Panc1 (cell line): ENCODE results near the gene CARD8.

Source experiments
- POLR2AphosphoS5 ChIP-seq: IDR thresholded peaks from 2 replicates; pipeline ENCODE4 v1.6.1; 2012; ENCODE audit warnings: mild to moderate bottlenecking, low read depth, low read length, moderate library complexity
- SIN3A ChIP-seq: IDR thresholded peaks from 2 replicates; pipeline ENCODE4 v1.6.1; 2012; ENCODE audit warnings: low read depth, mild to moderate bottlenecking, low read length, moderate library complexity, borderline replicate concordance; ENCODE audit not compliant: insufficient read depth
- TCF7L2 ChIP-seq: IDR thresholded peaks from 2 replicates; pipeline ENCODE4 v1.6.1; 2011; ENCODE audit warnings: mild to moderate bottlenecking, low read depth, low read length, inconsistent platforms
- TF ChIP-seq, protein P1 (sequence below): fragments of 450-650 bp; IDR thresholded peaks from 2 replicates; pipeline ENCODE4 v1.5.1; 2017; ENCODE audit warnings: mild to moderate bottlenecking
- TF ChIP-seq, protein P2 (sequence below), 2 experiments: IDR thresholded peaks; 2 replicates each; pipeline ENCODE4 v1.6.1; 2011 to 2012; ENCODE audit warnings: low read depth in 2 of 2, control low read depth in 1 of 2, low read length in 1 of 2, mild to moderate bottlenecking in 1 of 2, moderate library complexity in 1 of 2; ENCODE audit not compliant: insufficient read depth in 1 of 2

DNA sequence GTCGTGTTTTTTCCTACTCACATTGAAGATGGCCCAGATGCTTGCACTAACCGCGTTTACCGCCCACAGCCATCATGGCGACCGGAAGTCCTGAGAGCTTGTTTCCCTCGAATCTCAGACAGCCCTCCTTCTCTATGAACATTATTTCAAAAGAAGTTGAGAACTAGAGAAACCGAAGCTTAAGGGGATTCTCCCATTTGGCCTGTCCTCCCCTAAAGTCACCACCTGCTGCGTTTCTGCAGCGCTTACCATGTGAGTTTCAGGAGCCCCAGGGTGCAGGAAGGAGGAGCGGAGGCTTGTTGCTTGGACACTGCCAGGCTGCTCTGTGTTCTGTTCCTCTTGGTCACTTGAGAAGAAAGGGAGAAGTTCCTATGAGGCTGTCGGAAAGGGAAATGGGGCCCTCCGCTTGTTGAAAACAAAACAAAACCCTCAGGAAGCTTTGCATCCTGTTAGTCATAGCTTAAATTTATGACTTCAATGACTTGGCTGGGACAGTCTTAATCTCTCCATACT lies 6.2 kb downstream of the CARD8 start:
- TF ChIP-seq, protein P1, sequence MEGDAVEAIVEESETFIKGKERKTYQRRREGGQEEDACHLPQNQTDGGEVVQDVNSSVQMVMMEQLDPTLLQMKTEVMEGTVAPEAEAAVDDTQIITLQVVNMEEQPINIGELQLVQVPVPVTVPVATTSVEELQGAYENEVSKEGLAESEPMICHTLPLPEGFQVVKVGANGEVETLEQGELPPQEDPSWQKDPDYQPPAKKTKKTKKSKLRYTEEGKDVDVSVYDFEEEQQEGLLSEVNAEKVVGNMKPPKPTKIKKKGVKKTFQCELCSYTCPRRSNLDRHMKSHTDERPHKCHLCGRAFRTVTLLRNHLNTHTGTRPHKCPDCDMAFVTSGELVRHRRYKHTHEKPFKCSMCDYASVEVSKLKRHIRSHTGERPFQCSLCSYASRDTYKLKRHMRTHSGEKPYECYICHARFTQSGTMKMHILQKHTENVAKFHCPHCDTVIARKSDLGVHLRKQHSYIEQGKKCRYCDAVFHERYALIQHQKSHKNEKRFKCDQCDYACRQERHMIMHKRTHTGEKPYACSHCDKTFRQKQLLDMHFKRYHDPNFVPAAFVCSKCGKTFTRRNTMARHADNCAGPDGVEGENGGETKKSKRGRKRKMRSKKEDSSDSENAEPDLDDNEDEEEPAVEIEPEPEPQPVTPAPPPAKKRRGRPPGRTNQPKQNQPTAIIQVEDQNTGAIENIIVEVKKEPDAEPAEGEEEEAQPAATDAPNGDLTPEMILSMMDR: no peak
- TF ChIP-seq, protein P2, sequence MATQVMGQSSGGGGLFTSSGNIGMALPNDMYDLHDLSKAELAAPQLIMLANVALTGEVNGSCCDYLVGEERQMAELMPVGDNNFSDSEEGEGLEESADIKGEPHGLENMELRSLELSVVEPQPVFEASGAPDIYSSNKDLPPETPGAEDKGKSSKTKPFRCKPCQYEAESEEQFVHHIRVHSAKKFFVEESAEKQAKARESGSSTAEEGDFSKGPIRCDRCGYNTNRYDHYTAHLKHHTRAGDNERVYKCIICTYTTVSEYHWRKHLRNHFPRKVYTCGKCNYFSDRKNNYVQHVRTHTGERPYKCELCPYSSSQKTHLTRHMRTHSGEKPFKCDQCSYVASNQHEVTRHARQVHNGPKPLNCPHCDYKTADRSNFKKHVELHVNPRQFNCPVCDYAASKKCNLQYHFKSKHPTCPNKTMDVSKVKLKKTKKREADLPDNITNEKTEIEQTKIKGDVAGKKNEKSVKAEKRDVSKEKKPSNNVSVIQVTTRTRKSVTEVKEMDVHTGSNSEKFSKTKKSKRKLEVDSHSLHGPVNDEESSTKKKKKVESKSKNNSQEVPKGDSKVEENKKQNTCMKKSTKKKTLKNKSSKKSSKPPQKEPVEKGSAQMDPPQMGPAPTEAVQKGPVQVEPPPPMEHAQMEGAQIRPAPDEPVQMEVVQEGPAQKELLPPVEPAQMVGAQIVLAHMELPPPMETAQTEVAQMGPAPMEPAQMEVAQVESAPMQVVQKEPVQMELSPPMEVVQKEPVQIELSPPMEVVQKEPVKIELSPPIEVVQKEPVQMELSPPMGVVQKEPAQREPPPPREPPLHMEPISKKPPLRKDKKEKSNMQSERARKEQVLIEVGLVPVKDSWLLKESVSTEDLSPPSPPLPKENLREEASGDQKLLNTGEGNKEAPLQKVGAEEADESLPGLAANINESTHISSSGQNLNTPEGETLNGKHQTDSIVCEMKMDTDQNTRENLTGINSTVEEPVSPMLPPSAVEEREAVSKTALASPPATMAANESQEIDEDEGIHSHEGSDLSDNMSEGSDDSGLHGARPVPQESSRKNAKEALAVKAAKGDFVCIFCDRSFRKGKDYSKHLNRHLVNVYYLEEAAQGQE (IDR thresholded peaks at IDR 0.05; ENCODE audit: insufficient read depth in 1 of 2, low read depth in 2 of 2, low read length in 1 of 2): no peak
- TF ChIP-seq POLR2AphosphoS5 (no peak), TCF7L2 (no peak), SIN3A (no peak)
